CD4-positive, alpha-beta T cell treated with Interleukin-1 beta for 1 hour (primary cell): Measurements from ENCODE around the gene LINGO3.

Experiments
- DNase-seq, 2 donors: peaks; one replicate each; pipeline ENCODE4 v3.0.0-alpha.2; 2020 to 2022

The LINGO3 gene

DNA sequence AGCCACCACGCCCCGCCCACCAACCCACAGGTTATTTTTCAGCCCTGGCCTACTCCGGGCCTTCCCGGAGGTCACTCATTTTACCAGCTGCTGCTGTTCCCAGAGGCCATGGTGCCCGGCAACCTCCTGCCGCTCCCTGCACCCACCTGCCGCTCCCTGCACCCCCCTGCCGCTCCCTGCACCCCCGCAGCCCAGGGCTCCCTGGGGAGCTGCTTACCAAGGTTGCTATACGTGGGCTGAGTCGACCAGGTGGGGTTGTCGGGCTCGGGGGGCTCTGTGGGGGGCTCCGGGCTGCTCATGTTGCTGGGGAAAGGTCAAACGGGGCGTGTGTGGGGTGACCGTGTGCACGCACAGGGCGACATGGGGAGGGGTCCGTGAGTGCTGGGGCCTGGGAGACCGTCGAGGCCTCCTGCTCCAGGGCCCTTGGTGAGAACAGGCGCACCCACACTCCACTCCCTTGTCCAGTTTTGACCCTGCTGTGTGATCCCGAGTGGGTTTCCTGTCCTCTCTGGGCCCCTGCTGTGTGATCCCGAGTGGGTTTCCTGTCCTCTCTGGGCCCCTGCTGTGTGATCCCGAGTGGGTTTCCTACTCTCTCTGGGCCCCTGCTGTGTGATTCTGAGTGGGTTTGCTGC is 27.2 kb downstream of the LINGO3 start:
- no peak for DNase-seq

DNA sequence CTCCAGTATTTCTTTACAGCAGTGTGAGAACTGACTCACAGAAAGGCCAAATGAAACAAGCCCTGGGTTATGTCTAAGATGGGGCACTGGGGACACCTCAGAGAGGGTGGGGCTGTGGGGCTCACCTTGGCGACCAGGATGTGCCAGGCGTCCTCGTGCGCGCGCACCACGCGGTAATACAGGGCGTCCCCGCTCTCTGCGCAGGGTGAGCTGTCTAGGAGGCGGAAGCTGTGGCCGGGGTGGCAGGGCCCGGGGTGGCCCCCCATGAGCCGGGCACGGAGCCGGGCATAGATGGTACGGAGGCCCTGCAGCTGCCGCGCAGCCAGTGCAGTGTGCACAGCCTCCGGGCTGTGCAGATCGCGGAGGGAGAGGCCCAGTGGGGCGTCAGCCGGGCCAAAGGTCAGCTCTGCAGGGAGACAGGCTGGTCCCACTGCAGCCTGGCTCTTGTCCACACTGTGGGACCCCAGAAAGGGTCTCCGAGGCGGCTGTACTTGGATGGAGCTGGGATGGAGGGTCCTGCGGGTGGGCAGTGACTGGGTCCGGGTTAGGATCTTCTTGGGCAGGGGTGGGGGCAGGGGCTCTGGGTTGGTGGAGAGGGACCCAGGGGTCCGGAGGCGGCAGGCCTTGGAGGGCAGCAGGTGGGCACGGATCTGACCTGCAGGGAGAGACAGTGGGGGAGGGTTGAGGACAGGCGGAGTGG is 29.3 kb downstream of the LINGO3 start:
- no peak for DNase-seq

GRCh38 chr19:2277138-2277537 is 30.8 kb downstream of the LINGO3 start:
- no peak for DNase-seq

GRCh38 chr19:2276429-2276986 is 31.4 kb downstream of the LINGO3 start:
- DNase-seq, result no peak

- DNase-seq, result no peak
These were observed 32.1 kb downstream of the LINGO3 start for GRCh38 chr19:2275588-2276428.

DNA sequence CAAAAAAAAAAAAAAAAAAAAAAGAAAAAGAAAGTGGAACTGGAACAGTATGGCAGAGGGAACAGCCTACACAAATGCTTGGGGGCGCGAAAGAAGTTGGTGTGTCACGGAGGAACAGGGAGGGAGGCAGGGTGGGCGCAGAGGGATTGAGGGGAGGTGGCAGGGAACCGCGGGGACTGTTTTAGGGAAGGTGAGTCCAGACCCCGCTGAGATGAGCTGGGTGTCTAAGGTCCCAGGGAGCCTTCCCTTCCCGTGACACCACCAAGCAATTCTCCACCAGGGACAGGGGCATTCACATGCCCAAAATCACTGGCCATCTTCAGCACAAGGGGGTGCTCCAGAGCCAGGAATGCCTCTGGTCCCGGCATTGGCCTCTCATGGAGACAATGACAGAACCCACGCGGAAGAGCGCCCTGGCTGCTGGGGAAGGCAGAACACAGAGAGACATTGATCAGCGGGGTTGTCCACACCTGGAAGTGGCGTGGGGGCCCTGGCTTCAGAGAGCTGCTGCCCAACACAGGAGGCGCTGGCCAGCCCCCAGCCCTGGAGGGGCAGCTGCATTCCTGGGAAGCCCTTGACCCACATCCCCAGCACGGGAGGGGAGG is 32.9 kb downstream of the LINGO3 start:
- DNase-seq, result peak; percentile 55 to 65

- no peak for DNase-seq
These were observed 33.7 kb downstream of the LINGO3 start for GRCh38 chr19:2274185-2274711.

GRCh38 chr19:2273356-2274184 is 34.4 kb downstream of the LINGO3 start:
- peak; percentile 82 to 85 for DNase-seq

- peak in 1 of 2 donors; percentile 35 for DNase-seq
These were observed 36.5 kb downstream of the LINGO3 start for GRCh38 chr19:2271234-2272103.

- peak; percentile 81 to 86 for DNase-seq
These were observed 37.3 kb downstream of the LINGO3 start for GRCh38 chr19:2270423-2271233.

DNA sequence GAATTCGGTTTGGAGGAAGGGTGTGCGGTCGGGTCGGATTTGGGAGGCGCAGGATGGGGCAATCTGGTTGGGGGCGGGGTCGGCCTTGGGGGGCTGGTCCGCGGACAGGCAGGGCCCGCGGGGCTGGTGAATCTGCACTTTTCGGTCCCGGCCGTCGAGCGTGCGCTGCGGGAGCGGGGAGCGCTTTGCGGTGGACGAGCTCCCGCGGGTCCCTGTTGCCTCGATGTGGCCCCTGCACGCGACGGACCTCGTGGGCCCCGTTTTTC is 37.9 kb downstream of the LINGO3 start:
- peak in 1 of 2 donors; percentile 36 for DNase-seq

DNA sequence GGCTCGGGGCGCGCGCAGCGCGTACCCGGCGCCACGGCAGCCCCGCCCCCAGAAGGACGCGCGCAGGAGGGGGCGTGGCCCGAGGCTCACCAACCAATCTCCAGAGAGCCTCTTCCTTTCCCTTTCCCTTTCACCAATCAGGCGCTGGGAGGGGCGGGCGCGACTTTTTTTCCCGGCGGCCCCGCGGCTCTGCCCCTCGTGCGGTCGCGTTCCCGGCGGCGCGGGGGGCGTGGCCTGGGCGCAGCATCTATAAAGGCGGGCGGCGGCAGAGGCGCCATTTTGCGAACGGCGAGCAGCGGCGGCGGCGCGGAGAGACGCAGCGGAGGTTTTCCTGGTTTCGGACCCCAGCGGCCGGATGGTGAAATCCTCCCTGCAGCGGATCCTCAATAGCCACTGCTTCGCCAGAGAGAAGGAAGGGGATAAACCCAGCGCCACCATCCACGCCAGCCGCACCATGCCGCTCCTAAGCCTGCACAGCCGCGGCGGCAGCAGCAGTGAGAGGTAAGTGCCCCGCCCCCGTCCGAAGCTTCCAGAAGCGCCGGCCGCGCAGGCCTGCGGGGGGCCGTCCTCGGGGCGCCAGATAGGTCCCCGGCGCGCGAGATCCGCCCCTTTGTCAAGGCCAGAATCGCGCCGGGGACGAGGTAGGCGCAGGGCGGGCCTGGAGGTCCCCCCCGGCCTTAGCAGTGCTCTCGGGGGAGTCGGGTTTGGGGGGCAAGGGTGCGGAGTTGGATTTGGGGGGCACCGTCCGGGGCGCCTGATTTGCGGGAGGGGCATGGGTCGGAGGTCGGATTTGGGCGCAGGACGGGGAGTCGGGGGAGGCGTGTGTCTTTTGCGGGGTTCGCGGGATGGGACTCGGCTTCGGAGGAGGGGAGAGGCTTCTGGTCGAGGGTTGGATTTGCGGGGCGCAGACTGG is 38.5 kb downstream of the LINGO3 start:
- peak; percentile 98 to 99 for DNase-seq

GRCh38 chr19:2268861-2269243 is 39.1 kb downstream of the LINGO3 start:
- DNase-seq, result no peak

GRCh38 chr19:2268480-2268830 is 39.5 kb downstream of the LINGO3 start:
- no peak for DNase-seq

- peak in 1 of 2 donors; percentile 70 for DNase-seq
These were observed 41.6 kb downstream of the LINGO3 start for GRCh38 chr19:2266183-2266993.

DNA sequence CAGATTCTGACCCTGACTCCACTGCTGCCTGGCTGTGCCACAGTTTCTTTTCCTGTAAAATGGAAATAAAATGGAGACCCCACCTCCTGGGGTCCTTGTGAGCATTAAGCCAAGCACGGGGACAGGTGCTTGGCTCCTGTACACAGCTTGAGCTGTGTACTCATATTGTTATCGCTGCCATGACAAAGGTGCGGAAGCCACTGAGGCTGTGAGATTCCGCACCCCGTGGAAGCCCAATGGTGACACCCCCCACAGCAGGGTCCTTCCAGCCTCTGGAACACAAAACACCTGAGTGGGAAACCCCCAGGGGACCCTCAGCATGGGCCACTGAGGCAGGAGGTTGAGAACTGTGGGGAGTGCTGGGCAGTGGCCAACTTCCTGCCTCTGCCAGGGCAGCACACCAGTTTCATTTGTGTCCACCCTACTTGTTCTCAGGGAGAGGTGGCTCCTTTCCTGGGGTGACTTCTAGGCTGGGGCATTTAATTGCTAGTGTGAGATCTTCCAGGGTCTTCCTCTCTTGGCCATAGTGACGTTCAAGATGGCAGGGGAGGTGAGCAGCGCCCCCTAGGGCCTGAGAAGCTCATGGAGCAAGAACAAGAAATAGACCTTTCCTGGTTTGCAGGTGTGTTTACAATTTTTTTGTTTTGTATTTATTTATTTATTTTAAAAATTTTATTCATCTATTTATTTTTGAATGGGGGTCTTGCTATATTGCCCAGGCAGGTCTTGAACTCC is 46.3 kb downstream of the LINGO3 start:
- DNase-seq, result peak; percentile 65 to 72

GRCh38 chr19:2260341-2260805 is 47.6 kb downstream of the LINGO3 start:
- DNase-seq, result peak; percentile 27 to 46
